GM13976 (cell line): ENCODE measurements around the gene POU6F2.
"Not testable (repeated sequence)": the region's sequence is repeated elsewhere in the genome, so short reads cannot be mapped to it uniquely, and the experiment has no call there.

ENCODE experiments used
- DNase-seq: peaks from one replicate; pipeline ENCODE4 v3.0.0; 2012; ENCODE audit warnings: low spot score
- in situ Hi-C: fragments of 300-500 bp; cut with MboI; formaldehyde crosslinking; loops from one replicate; pipeline ENCODE4 v1.12.0; 2022; ENCODE audit warnings: low sequenced_read_pairs, mixed read lengths, inconsistent platforms; ENCODE audit not compliant: unreplicated experiment
- TF ChIP-seq, protein P1 (sequence below): IDR thresholded peaks from 2 replicates; pipeline ENCODE4 v1.5.1; 2012; ENCODE audit warnings: borderline replicate concordance, mild to moderate bottlenecking; ENCODE audit not compliant: insufficient read depth; ENCODE audit errors: extremely low read depth, missing control alignments, control extremely low read depth

POU6F2 gene

DNA sequence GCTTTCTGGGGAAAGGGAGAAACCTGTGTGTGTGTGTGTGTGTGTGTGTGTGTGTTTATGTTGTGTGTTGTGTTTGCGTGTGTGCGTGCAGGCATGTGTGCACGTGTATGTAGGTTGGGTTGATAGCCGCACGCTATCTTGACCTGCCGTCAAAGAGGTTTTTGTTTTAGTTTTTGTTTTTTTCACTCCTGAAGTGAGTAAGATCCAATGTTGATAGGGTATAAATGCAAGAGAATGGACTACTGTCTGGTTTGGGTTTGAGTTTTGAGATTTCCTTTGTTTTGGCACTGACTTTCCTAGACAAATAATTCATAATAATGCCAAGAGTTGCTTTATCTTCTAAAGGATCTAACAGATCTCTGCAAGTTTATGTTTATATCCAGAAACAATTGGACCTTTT lies 27.8 kb downstream of the POU6F2 start:
- TF ChIP-seq, protein P1, sequence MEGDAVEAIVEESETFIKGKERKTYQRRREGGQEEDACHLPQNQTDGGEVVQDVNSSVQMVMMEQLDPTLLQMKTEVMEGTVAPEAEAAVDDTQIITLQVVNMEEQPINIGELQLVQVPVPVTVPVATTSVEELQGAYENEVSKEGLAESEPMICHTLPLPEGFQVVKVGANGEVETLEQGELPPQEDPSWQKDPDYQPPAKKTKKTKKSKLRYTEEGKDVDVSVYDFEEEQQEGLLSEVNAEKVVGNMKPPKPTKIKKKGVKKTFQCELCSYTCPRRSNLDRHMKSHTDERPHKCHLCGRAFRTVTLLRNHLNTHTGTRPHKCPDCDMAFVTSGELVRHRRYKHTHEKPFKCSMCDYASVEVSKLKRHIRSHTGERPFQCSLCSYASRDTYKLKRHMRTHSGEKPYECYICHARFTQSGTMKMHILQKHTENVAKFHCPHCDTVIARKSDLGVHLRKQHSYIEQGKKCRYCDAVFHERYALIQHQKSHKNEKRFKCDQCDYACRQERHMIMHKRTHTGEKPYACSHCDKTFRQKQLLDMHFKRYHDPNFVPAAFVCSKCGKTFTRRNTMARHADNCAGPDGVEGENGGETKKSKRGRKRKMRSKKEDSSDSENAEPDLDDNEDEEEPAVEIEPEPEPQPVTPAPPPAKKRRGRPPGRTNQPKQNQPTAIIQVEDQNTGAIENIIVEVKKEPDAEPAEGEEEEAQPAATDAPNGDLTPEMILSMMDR, result no peak
- in situ Hi-C loops, result no loop called here
- DNase-seq, result no peak

DNA sequence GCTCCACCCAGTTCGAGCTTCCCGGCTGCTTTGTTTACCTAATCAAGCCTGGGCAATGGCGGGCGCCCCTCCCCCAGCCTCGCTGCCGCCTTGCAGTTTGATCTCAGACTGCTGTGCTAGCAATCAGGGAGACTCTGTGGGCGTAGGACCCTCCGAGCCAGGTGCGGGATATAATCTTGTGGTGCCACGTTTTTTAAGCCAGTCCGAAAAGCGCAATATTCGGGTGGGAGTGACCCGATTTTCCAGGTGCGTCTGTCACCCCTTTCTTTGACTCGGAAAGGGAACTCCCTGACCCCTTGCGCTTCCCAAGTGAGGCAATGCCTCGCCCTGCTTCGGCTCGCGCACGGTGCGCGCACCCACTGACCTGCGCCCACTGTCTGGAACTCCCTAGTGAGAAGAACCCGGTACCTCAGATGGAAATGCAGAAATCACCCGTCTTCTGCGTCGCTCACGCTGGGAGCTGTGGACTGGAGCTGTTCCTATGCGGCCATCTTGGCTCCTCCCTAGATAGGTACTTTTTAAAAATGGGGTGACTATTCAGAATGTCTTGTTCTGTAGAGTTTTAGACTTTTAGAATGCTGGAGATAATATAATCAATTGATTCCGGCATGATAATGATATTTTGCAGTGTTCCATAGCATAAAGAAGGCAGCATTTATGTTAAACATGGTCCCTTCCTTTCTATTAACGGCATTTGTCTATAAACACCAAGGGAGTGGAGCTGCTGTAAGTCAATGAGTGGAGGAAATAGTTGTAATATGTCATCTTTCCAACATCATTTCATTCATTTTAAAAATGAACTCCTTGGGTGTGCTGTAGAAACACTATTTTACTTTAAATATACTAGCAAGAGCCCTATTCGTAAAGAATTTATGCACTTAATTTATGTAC lies 35.6 kb downstream of the POU6F2 start:
- in situ Hi-C loops, result not testable (repeated sequence)

DNA sequence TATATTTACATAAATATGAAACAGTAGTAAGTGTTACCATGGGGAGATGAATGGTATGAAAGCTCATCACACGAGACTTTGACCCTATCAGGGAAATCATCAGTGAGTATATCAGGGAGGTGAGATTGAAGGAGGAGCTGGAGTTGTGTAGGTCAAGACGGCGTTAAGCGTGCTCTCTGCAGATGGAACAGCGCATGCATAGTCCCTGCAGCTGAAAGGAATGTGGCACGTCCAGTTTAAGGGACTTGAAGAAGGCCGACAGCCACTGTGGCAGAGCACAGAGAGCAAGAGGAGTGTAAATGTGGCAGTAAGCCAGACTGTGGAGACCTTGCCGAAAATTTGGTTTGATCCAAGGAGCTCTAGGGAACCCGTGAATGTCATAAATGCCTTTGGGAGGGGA lies 38.9 kb downstream of the POU6F2 start:
- no peak for DNase-seq
- TF ChIP-seq, protein P1, result no peak
- in situ Hi-C loops, result no loop called here

More for the DNA sequence above, 35.6 kb downstream of the POU6F2 start:
- DNase-seq, result not testable (repeated sequence)

- TF ChIP-seq, protein P1, result no peak
- DNase-seq, result no peak
- in situ Hi-C loops, result no loop called here
Measured at GRCh38 chr7:39017369-39017915, 39.7 kb downstream of the POU6F2 start.

GRCh38 chr7:39022796-39023195 lies 45.1 kb downstream of the POU6F2 start:
- in situ Hi-C loops, result no loop called here

GRCh38 chr7:39027491-39027890 lies 49.8 kb downstream of the POU6F2 start:
- TF ChIP-seq, protein P1, result no peak
- in situ Hi-C loops, result no loop called here
- DNase-seq, result no peak

More at GRCh38 chr7:39022796-39023195, 45.1 kb downstream of the POU6F2 start:
- TF ChIP-seq, protein P1, result no peak
- no peak for DNase-seq
